NCI-H2171 (cell line): ENCODE data around the gene LRRC8D.
"Not testable (repeated sequence)": the region's sequence is repeated elsewhere in the genome, so short reads cannot be mapped to it uniquely, and the experiment has no call there.

Experiments
- DNase-seq: peaks from one replicate; lab custom pipeline; 2025; lab: John Stamatoyannopoulos, UW

Gene LRRC8D

GRCh38 chr1:89962024-89962741 is 141.4 kb downstream of the LRRC8D start:
- no peak for DNase-seq

GRCh38 chr1:89962742-89963075 is 141.9 kb downstream of the LRRC8D start:
- no peak for DNase-seq

- DNase-seq: no peak
These were observed 144.4 kb downstream of the LRRC8D start for GRCh38 chr1:89965193-89965768.

- DNase-seq: no peak
These were observed 145.8 kb downstream of the LRRC8D start for GRCh38 chr1:89966656-89967055.

GRCh38 chr1:89971600-89971999 is 150.8 kb downstream of the LRRC8D start:
- no peak for DNase-seq

GRCh38 chr1:89972024-89972423 is 151.2 kb downstream of the LRRC8D start:
- DNase-seq: no peak

GRCh38 chr1:89973471-89974127 is 152.8 kb downstream of the LRRC8D start:
- no peak for DNase-seq

GRCh38 chr1:89974256-89974655 is 153.4 kb downstream of the LRRC8D start:
- no peak for DNase-seq

GRCh38 chr1:89974696-89975470 is 154.1 kb downstream of the LRRC8D start:
- no peak for DNase-seq

- no peak for DNase-seq
These were observed 154.8 kb downstream of the LRRC8D start for GRCh38 chr1:89975540-89976125.

GRCh38 chr1:89978755-89979154 is 157.9 kb downstream of the LRRC8D start:
- no peak for DNase-seq

- DNase-seq: peak; percentile 80
These were observed 159.8 kb downstream of the LRRC8D start for GRCh38 chr1:89980605-89981004.

GRCh38 chr1:89982846-89983245 is 162.0 kb downstream of the LRRC8D start:
- not testable (repeated sequence) for DNase-seq

GRCh38 chr1:89984564-89985116 is 163.8 kb downstream of the LRRC8D start:
- DNase-seq: not testable (repeated sequence)

- peak; percentile 56 for DNase-seq
These were observed 165.2 kb downstream of the LRRC8D start for GRCh38 chr1:89986020-89986419.
